DND-41 (cell line): ENCODE data around the gene PRPF6.

Source experiments
- CTCF ChIP-seq: IDR thresholded peaks from 2 replicates; pipeline ENCODE4 v1.5.1; 2012; ENCODE audit warnings: borderline replicate concordance, low read length, moderate library complexity, mild to moderate bottlenecking; ENCODE audit not compliant: poor library complexity, severe bottlenecking; ENCODE audit errors: extremely low read depth
- EZH2 ChIP-seq: IDR thresholded peaks from 3 replicates; pipeline ENCODE4 v1.6.1; 2012; ENCODE audit warnings: borderline replicate concordance, low read depth, mild to moderate bottlenecking, moderate library complexity, low read length, inconsistent platforms; ENCODE audit not compliant: severe bottlenecking

GRCh38 chr20:64037498-64038213 is 56.7 kb downstream of the PRPF6 start:
- no peak for TF ChIP-seq CTCF
- no peak for TF ChIP-seq EZH2
